NCI-H2227 (cell line): ENCODE results near the gene BTBD6.

Experiments used
- DNase-seq: peaks from one replicate; lab custom pipeline; 2025; ENCODE audit not compliant: unreplicated experiment; lab: John Stamatoyannopoulos, UW

Gene BTBD6

DNA sequence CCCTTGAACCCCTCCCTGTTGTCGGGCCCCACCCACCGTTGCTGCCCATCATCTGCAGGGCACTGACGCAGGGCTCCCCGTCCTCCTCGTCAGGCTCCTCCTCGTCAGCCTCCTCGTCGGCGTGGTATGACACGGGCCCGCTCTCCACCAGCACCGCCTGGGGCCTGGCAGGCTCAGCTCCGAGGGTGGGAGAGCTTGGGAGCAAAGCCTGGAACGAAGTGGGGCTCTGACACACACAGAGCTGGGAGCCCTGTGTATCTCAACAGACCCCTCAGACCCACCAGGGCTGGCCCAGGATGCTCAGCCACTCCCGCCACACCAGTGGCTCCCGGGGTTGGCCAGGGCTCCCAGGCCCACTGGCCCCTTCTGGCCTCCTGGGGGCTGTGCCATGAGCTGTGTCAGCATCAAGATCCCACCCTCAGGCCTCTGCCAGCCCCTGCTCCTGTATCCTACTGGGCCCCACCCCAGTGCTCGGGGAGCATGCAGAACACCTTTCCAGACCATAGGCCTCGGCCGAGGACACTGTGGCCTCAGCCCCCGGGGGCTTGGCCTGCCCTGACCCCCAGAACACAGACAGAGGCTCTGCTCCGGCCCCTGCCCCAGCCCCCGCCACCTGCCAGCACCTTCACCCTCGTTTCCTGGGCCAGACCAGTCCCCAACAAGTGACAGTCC is 37.1 kb upstream of the BTBD6 start:
- DNase-seq: no peak

DNA sequence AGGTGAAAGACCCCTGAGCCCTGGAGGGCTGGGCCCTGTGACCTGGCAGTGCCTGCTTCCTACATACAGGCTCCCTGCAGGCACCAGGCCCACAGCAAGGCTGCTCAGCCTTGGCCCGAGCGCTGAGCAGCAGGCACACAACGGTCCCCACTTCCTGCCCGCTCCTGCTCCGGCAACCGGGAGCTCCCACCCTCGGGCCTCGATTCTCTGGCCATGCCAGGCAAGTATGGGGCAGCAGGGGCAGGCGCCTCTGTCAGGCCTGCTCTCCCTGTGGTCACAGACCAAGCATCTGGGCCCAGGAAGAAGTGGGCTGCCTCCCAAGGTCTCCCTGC is 36.6 kb upstream of the BTBD6 start:
- DNase-seq: no peak

DNA sequence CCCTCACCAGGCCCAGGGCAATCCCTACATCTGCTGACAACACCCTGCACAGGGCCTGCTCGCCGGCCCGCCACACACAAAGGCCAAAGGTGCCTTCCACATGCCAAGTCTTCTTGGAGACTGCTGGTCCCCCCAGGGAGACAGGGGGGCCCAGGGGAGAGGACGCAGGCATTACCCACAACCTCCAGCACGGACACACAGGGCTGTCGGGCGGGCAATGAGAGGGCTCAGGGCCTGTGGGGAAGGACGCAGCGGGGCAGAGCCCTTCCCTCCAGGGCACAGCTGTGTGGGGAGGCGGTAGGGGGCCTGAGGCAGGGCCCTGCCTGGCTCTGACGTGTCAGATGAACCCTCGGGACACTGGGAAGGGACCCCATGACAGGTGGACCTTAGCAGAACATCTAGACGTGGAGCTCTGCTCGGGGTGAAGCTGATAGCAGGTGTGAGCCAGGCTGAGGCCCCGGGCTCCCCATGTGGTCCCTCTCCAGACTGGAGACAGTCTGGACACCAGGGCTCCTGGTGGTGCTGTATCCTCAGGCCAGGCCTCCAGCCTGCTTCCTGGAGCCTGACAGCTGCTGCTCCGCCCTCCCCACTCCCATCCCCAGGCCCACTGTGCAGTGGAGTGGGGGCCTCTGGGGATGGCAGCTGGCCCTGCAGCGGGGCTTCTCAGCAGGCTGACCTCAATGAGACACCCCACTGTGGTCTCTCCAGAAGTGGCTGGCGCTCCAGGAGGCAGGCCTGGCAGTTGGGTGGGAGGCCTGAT is 35.6 kb upstream of the BTBD6 start:
- DNase-seq: peak; percentile 25

DNA sequence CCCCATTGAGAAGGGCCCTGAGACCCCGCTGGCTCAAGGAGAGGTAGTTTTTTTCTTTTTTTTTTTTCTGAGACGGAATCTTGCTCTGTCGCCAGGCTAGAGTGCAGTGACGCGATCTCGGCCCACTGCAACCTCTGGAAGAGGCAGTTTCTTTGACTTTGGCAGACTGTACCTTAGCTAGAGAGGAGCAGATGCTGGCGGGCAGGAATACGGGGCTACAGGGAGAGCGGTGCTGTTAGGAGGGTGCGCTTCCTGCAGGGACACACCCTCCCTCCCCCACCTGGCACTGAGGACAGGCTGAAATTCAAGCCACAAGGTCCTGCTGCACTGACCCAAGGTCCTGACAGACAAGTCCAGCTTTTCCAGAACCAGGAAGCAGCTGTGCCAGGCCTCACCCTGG is 35.0 kb upstream of the BTBD6 start:
- DNase-seq: no peak

DNA sequence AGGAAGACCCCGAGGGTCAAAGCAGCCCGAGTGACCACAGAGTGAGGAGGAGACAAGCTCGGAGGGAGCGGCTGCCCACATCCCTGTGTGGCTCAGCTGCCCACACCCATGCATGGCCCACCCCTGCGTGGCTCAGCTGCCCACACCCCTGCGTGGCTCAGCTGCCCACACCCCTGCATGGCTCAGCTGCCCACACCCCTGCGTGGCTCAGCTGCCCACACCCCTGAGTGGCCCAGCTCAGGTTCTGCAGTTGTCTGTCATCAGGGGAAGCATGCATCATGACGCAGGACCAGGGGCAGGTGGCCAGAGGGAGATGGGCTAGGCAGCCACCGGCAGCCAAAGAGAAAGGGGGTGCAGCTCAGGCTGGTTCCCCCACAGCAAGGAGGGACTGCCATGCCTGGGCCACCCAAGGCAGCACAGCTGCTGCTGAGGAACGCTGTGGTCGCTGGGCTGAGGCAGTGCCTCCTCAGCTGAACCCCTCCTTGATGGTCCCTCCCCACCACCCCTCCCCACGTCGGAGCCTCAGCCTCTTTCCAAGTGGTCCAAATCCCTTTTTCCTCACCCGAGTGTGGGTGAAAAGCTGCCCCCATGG is 33.9 kb upstream of the BTBD6 start:
- no peak for DNase-seq

DNA sequence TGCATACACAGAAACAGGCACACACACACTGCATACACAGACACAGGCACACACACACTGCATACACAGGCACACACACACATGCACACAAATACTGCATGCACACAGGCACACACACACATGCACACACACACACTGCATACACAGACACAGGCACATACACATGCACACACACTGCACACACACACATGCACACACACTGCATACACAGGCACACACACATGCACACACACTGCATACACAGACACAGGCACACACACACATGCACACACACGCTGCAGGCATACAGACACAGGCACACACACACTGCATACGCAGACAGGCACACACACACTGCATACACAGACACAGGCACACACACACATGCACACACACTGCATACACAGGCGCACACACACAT is 32.7 kb upstream of the BTBD6 start:
- no peak for DNase-seq

DNA sequence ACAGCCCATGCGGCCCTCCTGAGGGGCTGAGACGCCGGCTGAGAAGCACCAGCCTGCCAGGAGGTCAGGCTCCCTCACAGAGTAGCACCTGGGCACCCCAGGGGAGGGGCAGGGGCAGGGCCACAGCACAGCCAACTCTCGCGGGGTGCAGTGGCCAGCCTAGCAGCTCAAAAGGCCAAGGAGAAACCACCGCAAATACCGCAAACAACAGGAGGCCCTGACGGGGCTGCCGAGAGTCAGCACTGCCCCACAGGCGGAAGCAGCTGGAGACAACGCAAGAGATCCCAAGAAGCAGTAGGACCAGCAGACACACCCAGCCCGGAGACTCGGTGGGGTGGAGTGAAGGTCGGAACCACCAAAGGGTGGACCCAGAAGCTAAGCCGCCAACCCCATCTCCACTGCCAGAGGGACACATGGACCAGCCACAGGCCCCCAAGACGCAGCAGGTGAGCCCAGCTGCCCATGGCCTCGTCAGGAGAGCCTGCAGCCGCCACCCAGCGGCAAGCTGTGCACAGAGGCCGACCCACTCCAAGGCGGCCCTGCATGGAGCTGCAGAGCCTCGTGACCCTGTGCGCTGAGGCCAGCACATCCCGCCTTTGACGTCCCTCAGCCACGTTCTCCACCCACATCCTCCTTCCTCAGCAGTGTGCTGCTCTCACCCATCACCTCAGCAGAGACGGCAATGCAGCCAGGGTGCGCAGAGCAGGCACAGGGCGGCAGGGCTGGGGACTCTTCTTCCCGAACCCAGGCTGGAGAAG is 31.7 kb upstream of the BTBD6 start:
- DNase-seq: no peak

DNA sequence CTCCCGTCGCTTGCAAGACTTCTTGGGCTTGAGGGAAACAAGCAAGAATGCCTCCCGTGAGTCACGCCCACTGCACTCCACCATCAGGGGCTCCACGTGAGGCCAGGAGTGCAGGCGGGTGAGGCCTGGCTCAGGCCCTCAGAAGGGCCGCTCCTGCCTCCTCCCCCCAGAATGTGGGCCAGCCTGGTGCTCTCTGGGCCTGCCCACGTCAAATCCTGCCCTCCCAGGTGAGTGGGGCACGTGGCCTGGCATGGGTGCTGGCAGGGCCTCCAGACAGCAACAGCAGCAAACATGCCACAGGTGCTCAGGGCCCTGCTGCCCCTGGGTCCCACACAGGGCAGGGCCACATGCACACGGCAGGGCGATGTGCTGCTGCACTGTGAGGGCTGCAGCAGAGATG is 30.6 kb upstream of the BTBD6 start:
- no peak for DNase-seq

DNA sequence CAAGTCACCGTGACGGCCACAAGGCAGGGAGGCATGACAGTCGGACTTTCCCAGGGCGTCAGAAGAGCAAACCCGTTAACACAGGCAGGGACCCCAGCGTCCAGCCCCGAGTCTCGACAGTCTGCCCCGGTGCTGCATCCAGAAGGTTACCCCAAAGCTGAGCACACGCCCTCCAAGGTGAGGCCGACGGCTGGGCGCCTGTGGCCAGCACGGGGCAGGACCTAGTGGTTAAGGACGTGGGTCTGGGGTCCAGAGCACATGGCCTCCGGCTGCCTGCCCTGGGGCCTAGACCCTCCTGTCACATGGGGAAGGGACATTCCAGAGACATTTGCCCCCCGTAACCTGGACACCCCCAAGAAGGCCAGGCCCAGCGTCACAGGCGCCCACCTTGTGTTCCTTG is 29.7 kb upstream of the BTBD6 start:
- DNase-seq: no peak

DNA sequence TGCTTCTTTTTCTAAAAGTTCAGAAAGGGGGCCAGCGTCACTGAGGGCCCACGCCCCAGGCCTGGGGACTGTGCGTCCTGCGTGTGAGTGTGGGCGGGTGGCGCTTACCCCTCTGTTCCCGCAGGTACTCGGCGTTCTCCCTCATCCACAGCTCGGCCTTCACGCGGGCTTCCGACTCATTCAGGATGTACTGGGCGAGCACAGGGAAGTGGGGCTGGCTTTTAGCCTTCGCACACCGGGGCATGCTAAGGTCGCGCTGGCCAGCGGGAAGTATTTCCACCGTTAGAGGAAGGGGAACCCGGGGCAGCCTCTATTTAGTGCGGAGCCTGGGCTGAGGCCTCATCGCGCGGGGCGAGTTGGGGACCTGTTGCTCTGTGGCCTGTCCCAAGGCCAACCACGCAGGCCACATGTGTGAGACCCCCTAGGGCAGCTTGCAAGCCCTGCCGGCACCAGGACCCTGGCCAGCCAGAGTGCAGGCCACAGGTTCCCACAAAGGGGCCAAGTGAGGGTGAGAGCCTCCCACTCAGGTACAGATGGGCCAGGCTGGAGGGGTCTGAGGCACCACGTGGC is 29.2 kb upstream of the BTBD6 start:
- no peak for DNase-seq

DNA sequence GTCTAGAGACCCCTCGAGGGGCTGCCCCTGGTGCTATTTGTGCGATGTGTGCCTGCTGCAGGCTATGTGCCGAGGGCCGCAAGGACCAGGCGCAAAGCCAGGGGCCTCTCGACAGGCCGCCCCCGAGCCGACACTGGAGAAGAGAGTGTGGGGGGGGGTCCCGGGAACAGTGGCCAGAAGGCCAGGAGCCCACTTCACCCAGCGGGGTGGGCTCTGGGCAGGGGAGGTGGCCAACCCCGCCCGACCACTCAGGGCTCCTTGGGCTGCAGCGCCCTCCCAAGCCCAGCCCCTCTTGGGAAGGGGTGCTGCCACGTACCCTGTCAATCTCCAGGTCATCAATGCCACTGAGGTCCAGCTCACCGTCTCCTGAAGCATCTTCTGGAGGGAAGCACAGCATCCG is 28.6 kb upstream of the BTBD6 start:
- no peak for DNase-seq

DNA sequence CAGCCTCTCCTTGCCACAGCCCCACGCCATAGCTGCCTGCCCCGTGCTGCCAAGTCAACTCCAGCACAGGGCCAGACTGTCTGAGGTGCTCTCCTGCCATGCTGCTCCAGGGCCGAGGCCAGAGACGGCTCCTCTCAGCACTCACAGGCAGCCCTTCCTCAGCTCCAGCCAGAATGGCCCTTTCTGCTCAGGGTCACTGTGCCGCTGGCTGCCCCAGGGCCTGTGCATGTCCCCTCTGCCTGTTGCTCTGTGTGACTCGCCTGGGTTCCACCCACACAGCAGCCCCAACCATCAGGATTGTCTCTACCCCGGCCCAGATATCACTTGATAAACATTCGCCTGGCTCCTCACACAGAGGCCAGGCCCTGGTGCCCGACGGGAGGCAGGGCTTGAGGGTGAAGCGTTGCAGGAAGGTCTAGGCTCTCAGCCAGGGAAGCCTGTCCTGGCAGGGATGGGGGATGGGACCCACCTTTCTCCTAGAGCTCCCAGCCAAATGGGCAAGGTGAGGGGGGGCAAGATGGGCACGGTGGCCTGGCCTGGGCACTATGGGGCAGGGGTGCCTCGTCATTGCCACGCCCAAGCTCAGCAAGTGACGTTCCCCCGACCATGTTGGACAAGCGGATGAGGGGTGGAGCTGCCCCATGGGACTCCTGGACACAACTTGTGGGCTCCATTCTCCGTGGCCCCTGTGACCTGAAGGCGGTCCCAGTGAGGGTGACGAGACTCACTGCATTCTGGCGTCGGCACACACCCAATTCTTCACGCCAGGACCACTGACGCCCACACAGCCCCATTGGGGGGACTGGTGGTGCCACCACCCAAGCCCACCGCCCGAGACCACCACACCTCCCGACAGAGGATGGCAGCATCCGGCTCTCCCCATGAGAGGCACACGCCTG is 27.4 kb upstream of the BTBD6 start:
- DNase-seq: no peak

DNA sequence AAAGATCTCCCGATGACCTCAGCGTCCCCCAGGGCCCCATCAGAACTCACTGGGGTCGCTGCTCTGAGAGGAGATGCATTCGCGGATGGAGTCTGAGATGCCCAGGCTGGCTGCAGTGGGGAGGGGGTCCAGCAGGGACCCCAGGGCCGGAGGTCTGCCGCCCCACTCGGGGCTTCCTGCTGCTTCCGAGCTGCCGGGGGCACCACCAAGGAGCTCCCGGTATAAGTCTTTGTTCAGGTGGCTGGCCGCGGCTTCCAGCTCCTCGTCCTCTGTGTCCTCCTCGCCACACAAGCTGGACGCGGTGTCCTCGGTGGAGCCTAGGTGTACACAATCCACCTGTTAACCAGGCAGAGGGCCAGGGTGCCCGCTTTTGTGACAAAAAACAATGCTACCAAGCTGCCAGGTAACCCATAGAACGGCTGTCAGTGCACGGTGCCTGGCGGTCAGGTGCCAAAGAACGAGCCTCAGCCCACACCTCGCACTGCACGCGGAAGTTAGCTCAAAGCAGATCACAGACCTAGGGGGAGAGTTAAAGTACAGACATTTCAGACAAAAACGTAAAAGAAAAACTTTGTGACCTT is 26.6 kb upstream of the BTBD6 start:
- no peak for DNase-seq

DNA sequence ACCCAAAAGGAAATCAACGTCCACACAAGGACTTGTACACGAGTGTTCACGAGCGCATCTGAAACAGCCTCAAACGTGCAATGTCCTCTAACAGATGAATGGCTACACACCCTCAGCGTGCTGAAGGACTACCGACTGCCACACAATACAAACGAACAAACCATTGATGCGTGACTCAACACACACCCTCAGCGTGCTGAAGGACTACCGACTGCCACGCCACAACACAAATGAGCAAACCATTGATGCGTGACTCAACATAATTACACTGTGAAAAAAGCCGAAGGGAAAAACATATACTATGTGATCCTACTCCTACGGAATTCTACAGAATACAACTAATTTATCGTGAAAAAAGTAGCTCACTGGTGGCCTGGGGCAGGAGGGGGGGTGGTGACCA is 25.1 kb upstream of the BTBD6 start:
- DNase-seq: no peak

DNA sequence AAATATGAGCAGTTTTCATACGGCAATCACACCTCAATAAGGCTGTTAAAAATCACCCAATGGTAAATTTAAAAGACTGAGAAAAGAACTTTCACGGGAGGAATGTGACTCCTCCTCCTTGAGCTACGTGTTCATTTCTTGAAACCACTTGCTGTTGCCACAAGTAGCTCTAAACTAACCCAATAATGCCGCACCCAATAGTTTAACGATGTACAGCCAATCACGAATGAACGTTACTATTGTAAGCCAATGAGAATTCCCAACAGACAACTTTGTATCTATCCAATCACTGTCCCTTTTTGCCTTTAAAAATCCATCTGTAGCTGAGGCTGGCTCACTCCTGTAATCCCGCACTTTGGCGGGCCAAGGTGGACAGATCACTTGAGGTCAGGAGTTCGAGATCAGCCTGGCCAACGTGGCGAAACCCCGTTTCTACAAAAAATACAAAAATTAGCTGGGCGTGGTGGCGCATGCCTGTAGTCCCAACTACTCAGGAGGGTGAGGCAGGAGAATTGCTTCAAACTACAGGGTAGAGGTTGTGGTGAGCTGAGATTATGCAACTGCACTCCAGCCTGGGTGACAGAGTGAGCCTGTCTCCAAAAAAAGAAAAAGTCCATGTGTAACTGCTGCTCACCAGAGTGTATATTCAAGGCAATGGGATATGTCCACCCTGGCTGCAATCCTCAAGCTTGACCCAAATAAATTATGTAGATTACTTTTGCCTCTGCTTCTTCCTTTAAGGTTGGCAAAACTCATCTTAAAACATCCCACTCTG is 24.4 kb upstream of the BTBD6 start:
- DNase-seq: no peak

DNA sequence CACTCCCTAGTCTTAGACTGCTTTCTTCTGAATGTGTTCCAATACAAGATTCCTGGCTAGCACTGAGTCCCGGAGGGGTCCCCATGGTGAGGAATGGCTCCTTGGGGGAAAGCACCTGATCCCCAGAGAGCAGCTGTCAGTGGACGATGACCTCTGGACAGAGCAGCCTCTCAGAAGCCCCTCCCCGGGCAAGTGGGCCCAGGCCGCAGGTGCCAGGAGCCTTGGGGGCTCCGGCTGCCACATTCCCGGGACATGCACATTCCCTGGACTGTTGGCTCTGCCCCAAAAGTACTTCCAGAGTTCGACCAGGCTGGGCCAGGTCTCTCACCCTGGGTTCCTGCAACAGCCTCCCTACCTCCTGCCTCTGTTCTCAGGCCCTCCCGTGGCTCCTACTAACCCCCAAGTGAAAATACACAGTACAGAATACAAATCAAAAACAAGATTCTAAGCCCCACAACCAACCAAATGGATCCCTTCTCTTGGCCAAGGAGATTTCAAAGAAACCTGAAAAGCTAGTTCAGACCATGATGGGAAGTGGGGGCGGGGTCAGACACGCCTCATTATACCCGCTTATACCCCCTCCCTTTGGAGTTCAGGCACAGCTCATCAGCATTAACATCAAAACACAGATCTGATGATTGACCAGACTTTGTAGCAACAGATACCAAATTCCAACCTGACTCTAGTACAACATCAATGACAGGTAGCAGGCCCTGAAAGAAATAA is 23.3 kb upstream of the BTBD6 start:
- DNase-seq: no peak

DNA sequence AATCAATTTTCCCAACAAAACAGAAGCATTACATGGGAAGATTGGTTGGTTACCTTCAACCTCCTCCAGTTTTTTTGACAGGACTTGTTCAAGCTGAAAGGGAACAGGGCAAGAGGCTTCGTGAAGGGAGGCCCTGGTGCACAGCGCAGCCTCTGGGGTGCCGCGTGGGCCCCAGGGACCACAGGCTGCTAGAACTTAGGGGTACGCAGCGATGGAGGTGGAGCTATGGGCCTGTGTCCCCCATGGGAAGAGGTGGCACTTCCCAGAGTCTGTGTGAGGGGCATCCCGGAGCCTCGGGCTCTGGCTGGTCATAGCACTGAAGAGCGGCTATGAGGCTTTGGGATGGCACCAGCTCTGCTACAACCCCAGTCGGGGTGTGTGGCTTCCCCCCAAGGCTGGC is 22.1 kb upstream of the BTBD6 start:
- DNase-seq: no peak

DNA sequence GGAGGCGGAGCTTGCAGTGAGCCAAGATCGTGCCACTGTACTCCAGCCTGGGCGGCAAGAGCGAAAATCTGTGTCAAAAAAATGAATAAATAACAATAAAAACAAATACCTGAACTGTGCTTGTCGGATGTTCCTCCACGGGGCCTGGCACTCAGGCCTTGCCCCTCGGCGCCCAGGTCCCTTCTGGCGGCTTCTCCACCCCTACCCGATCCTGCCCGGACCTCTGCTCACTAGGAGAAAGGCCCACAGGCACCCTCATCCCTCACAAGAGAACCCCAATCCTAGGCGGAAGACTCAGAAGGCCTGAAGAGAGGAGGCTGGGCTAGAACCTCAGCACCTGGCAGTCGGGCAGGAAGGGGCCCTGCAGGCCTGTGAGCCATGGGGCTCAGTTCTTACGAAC is 21.0 kb upstream of the BTBD6 start:
- DNase-seq: no peak

DNA sequence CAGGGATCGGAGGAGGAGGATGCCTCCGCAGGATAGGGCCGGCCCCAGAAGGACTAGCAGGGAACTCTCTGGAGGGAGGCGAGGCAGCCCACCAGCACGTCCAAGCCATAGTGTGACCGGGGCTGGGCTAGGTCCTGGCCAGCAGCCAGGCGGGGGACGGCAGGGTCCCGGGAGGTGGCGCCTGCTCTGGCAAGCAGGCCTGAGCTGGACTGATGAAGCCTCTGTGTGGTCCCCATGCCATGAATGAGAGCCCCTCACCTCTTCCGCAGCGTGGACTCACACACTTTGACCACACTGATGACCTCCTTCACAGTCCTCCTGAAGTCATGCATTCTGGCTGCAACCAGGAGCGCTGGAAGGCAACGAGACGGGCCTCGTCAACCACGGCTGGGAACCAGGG is 19.8 kb upstream of the BTBD6 start:
- no peak for DNase-seq
